Brain pericyte (primary cell): Measurements from ENCODE around the gene C6orf163.
A peak's percentile ranks its signal among the peaks of the same experiment; 100 is the strongest.
"Not testable (repeated sequence)": the region's sequence is repeated elsewhere in the genome, so short reads cannot be mapped to it uniquely, and the experiment has no call there.

Experiments used
- DNase-seq: peaks from one replicate; pipeline ENCODE4 v3.0.0-alpha.2; 2012; ENCODE audit warnings: low read depth, low spot score

The C6orf163 gene

GRCh38 chr6:87344731-87345130, at the start of gene C6orf163:
C6orf163 (plus strand) TSS chr6:87344813; CDS start chr6:87345100, 287 bp downstream.
- no peak for DNase-seq

GRCh38 chr6:87297119-87297518, 47.5 kb upstream of the C6orf163 start:
- peak; percentile 29 for DNase-seq

GRCh38 chr6:87301277-87301676, 43.3 kb upstream of the C6orf163 start:
- not testable (repeated sequence) for DNase-seq

- DNase-seq, result no peak
These were observed 35.6 kb upstream of the C6orf163 start for GRCh38 chr6:87308970-87309369.

- no peak for DNase-seq
These were observed 31.8 kb upstream of the C6orf163 start for GRCh38 chr6:87312860-87313259.

GRCh38 chr6:87315071-87315470, 29.5 kb upstream of the C6orf163 start:
- no peak for DNase-seq

- no peak for DNase-seq
These were observed 25.2 kb upstream of the C6orf163 start for GRCh38 chr6:87319271-87319987.

GRCh38 chr6:87322304-87323212, 22.1 kb upstream of the C6orf163 start, which contains the start of gene SMIM8:
SMIM8 (plus strand) TSS chr6:87322588; CDS start chr6:87337032, 14,444 bp downstream.
- DNase-seq, result peak; percentile 16

- DNase-seq, result not testable (repeated sequence)
These were observed 20.7 kb upstream of the C6orf163 start for GRCh38 chr6:87323880-87324279.

- no peak for DNase-seq
These were observed 13.7 kb upstream of the C6orf163 start for GRCh38 chr6:87330961-87331360.

GRCh38 chr6:87333033-87333432, 11.6 kb upstream of the C6orf163 start:
- no peak for DNase-seq

GRCh38 chr6:87333591-87334181, 10.9 kb upstream of the C6orf163 start:
- DNase-seq, result no peak

- no peak for DNase-seq
These were observed 9.9 kb upstream of the C6orf163 start for GRCh38 chr6:87334683-87335082.

GRCh38 chr6:87336367-87336766, 8.2 kb upstream of the C6orf163 start:
- no peak for DNase-seq

- DNase-seq, result no peak
These were observed 4.4 kb upstream of the C6orf163 start for GRCh38 chr6:87340230-87340629.

- no peak for DNase-seq
These were observed 3.5 kb upstream of the C6orf163 start for GRCh38 chr6:87341158-87341557.

GRCh38 chr6:87341899-87342298, 2.7 kb upstream of the C6orf163 start:
- DNase-seq, result no peak

- no peak for DNase-seq
These were observed 1.8 kb upstream of the C6orf163 start for GRCh38 chr6:87342829-87343228.

GRCh38 chr6:87346700-87347099, 2.1 kb downstream of the C6orf163 start:
- no peak for DNase-seq

GRCh38 chr6:87349896-87350295, 5.3 kb downstream of the C6orf163 start:
- no peak for DNase-seq

GRCh38 chr6:87350516-87350915, 5.9 kb downstream of the C6orf163 start:
- no peak for DNase-seq

GRCh38 chr6:87351583-87351982, 7.0 kb downstream of the C6orf163 start:
- no peak for DNase-seq
